ENCODE data around the gene CMYA5.
"Not testable (repeated sequence)": the region's sequence is repeated elsewhere in the genome, so short reads cannot be mapped to it uniquely, and the experiment has no call there.

CMYA5 gene

DNA sequence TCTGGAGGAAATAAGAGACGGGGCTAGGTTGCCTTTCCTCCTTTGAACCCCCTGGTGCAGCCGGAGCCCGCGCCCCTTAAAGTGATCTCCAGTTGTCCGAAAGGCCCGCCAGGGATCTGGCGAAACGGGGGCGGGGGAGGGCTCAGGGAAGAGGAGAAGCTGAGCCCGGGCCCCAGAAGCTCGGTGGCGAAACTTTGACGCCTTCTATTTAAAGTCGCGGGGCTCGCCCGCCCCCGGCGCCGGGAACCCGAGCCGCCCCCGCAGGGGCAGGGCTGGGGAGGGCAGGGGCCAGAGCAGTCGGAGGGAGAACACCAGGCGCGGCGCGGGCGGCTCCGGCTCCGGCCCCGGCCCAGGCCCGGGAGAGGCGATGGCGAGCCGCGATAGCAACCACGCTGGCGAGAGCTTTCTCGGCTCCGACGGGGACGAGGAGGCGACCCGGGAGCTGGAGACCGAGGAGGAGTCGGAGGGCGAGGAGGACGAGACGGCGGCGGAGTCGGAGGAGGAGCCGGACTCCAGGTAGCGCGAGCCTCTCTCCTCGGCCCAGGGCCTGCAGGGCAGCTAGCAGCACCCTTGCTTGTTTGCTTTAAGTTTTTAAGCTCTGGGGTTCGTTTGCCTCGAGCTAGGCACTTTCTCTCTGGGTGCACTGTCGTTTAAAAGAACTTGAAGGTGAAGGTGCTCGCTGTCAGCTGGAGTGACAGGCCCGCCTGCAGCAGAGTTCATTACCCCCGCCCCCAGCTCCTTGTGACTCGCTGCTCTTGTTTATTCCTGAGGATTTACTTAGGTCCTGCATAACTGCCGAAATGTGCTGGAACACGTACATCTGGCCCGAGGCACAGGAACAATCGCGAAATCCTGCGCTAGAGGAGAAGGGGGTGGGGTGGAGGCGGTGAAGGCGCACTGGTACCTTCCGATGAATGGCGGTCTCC lies at the start of gene CMYA5:
Gene CMYA5 (plus strand): TSS at position 296 of the 926 bp plus-strand sequence. CDS start 72 bp downstream, at position 368.
- peak; percentile 16 for DNase-seq

DNA sequence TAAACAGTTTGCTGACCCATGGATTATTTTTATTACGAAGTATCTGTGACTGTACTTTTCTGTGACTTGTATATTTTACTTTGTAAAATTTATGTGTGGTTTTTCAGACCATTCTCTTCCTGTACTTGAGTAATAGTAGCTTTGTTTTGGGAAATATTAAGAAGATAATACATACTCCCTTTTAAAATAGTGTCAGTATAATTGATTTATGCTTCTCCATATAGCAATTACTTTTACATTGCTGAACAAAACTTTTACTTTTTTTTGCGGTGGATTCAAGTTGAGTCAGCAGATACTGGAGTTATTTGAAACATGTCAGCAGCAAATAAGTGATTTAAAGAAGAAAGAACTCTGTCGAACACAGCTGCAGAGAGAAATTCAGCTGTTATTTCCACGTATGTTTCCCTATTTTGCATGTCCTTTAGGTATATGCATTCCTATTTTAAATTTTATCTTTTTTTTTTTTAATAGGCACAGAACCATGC lies 49.0 kb upstream of the CMYA5 start:
- DNase-seq: peak; percentile 33

DNA sequence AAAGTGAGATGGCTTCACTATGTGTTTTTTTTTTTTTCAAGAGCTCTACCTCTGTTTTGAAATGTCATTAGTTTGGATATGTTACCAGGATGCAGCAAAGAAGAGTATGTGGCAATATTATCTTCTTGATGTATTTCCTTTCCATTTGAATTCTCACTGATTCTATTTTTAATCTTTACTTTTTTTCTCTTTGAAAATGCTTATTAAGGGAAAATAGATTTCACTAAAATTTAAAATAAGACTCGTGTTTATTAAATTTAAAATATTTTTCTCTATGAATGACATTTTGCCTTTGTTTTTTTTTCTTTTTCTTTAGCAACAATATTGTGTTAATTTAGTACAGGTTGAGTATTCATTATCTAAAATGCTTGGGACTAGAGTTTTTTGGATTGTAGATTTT lies 48.2 kb upstream of the CMYA5 start:
- DNase-seq: no peak

DNA sequence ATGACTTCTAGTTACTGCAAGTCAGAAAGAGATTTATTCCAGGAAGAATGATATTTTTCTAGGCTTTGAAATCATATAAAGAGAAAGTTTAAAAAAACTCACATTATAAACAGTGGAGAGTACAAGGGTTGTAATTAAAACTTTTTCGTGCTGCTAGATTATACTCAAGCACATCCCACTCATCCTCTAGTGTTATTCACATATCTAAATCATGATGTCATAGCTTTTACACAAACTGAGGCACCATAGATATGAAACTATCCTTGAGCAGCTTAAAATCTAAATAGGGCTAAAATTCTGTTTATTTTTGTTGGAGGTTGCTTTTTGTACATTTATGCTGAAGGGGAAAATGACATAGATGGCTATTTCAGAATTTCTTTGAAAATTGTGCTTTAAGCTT lies 47.4 kb upstream of the CMYA5 start:
- no peak for DNase-seq

DNA sequence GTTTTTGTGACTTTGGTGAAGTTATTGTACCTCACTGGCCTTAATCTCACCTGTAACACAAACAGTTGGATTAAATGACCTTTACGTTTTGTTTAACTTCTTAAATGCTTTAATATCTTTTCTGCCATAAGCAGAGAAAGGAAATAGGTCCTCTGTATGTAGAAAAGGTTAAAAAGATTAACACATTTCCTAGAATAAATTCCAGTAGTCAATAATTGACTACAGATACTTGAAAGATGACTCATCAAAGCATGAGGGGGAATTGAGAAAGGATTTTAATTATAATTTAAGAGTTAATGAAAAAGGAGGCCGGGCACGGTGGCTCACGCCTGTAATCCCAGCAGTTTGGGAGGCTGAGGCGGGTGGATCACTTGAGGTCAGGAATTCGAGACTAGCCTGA lies 35.8 kb upstream of the CMYA5 start:
- no peak for DNase-seq

DNA sequence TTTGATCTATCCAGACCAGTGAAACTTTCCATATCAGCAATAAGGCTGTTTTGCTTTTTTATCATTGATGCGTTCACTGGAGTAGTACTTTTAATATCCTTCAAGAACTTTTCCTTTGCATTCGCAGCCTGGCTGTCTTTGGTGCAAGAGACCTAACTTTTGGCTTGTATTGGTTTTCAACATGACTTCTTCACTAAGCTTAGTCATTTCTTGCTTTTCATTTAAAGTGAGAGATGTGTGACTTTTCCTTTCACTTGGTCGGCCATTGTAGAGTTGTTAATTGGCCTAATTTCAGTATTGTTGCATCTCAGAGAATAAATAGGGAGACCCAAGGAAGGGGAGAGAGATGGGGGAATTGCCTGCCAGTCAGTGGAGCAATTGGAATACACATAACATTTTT lies 26.4 kb upstream of the CMYA5 start:
- DNase-seq: no peak

DNA sequence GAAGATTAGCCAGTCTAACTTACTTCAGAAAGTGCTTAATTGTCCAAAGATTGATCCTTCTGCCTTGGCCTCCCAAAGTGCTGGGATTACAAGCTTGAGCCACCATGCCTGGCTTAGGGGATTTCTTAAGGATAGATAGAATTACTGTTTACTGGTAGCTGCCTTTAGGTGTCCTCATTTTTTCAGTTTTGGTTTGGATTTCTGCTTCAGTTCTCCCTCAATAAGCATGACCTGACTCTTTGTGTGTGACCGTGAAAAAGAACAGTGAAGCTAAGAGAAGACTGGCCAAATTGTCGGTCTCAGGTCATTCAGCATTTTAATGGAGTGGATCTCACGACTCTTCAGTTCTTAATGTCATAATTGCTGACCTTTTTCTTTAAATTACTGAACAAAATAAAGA lies 22.9 kb upstream of the CMYA5 start:
- no peak for DNase-seq

DNA sequence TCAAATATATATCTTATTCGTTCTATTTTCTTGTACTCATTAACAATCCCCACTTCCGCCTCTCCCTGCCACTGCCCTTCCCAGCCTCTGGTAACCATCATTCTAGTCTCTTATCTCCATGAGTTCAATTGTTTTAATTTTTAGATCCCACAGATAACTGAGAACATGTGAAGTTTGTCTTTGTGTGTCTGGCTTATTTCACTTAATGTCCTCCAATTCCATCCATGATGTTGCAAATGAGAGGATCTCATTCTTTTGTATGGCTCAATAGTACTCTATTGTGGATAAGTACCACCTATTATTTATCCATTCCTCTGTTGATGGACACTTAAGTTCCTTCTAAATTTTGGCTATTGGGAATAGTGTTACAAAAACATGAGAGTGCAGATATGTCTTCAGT lies 17.2 kb upstream of the CMYA5 start:
- DNase-seq: no peak

DNA sequence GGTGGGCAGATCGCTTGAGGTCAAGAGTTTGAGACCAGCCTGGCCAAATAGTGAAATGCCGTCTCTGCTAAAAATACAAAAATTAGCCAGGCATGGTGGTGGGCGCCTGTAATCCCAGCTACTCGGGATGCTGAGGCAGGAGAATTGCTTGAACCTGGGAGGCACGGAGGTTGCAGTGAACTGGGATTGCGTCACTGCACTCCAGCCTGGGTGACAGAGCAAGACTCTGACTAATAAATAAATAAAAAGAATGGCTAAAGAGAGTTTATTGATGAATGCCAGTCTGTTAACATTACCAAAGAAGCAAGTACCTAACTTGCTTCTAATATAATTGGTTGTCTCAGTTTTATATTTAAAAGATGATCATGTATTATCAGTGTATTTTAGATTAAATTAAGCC lies 13.3 kb upstream of the CMYA5 start:
- DNase-seq: not testable (repeated sequence)

DNA sequence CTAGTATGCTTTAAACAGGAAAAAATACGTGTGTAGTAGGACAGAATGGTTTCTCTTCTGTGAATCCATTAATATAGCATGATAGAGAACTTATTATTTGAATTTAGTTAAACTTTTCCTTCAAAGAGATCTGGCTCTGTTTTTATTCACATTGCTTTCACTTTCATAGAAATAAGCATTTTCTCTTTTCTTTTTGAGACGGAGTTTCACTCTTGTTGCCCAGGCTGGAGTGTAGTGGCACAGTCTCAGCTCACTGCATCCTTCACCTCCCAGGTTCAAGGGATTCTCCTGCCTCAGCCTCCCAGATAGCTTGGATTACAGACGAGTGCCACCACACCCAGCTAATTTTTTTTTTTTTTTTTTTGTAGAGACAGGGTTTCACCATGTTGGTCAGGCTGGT lies 7.5 kb upstream of the CMYA5 start:
- DNase-seq: not testable (repeated sequence)

DNA sequence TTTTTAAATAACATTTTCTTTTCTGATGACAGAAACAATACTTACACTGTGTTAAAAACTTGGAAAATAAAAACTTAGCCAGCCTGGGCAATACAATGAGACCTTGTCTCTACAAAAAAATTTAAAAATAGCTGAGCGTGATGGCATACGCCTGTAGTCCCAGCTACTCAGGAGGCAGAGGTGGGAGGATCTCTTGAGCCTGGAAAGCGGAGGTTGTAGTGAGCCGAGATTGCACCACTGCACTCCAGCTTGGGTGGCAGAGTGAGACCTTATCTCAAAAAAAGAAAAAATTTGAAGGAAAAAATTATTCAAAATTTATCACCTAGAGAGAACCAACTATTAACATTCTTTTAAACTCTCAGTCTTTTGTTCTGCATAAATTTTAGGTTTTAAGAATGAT lies 4.9 kb upstream of the CMYA5 start:
- no peak for DNase-seq

DNA sequence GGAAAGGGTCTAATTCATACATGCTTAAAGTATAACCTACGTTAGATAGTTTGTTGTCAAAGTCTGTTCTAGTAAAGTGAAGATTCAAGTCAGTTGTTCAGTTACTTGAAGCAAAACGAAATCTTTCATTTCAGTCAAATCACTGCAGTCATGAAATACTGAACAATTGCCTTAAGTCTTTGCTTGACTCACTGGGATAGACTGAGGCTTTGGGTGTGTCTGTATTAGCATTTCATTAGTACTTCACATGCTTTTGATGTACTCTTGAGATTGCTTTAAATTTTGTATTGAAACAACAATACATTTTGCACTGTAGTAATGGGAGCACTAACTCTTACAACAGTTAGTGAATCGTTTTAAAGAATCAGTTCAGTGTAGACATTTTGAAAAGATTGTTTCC lies 4.0 kb upstream of the CMYA5 start:
- DNase-seq: no peak

DNA sequence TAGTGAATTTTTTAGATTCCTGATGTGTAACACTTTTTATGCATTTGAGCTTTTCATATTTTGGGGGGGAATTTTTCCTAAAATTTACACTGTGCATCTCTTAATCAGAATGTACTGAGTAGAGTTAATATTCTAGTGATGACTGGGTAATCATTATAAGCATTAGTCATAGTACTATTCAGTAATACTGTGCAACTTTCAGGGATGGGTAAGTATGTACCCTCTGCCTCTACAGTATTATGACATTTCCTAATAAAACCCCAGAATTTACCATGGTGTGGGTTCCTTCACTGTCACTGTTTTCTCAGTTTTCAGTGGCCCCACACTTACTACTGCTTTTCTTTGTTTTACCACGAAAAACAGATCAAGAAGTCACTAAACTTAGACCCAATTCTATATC lies 2.8 kb upstream of the CMYA5 start:
- DNase-seq: peak; percentile 7

DNA sequence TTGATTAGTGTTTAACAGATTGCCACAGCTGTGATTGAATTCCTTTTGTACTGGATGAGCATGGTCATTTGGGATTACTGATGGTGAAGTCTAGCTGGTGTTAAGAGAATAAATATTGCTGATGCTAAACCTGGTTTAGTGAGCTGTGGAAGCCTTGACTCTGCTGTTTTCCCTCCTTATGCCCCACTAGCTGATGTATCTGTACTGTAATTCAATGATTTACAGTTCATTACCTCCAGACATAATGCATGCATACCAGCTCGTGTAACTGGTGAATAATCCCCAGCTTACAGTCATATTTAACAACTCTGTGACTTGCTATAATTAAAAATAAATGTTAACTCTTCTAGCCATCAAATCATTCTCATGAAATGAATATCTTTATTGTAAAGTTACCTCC lies 1.7 kb upstream of the CMYA5 start:
- DNase-seq: no peak

DNA sequence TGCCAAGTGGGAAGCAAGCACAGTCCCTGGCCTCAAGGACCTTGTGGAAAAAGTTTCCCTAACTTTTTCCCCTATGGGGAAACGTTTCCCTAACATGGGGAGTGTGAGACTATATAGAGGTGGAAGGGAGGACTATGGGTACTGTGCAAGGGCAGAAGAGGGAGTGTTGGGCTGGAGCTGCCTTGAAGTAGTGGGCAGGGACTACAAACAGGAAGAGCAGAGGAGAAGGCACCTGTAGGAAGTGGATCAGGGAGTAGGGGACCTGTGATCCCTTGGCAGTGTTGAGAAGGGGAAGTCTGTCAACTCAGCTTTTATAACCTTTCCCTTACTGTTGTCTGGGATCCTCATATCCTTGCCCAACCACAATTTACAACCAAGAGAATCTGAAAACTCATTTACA lies 1.4 kb downstream of the CMYA5 start:
- no peak for DNase-seq

DNA sequence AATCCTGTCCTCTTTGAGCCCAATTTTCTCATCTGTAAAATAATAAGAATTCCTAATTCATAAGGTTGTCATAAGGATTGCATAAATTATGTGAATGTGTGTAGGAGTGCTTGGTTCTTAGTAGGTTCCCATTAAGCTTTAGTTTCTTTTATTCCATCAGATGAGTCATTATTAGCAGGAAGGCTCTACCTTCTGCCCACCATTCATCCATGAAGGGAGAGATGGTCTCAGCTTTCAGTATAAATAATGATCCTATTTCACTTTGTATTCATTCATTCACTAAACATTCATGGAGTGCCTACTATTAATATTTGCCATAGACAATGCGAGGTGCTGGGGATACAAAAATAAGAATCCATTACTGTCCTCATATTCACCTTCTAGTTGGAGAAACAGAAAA lies 3.0 kb downstream of the CMYA5 start:
- DNase-seq: no peak

DNA sequence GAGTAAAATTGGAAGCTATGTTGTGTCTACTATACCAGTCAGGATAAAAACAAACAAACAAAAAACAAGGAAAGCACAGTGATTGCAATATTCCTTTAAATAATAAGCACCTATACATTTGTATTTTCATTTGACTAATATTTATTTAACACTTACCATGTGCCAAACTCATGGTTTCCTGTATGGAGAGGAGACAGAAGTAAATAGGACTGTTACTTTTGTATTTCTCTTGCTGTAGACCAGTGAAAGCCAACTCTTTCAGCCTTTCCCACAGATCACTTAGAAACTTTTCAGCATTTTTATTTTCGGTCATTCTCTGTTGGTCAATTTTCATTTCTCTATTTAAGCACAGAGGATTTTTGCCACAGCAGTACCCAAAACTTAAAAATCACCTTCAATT lies 4.5 kb downstream of the CMYA5 start:
- DNase-seq: no peak

DNA sequence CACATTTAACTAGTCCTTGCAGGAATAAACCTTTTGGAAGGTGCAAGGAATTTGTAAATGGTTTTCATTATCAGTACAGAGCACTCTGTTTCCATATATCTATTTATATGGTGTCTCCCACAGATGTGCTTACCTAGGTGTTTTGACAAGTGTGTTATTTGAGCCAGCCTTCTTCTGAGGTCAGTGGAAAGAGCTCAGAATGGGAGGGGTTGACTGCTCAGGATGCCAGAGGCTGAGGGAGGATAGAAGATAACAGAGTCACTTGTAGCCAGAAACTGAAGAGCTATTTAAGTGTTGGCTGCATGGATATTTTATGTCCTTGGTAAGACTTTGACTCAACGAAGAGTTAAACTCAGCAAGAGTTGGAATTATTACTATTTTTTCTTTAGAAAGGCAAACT lies 5.0 kb downstream of the CMYA5 start:
- no peak for DNase-seq

DNA sequence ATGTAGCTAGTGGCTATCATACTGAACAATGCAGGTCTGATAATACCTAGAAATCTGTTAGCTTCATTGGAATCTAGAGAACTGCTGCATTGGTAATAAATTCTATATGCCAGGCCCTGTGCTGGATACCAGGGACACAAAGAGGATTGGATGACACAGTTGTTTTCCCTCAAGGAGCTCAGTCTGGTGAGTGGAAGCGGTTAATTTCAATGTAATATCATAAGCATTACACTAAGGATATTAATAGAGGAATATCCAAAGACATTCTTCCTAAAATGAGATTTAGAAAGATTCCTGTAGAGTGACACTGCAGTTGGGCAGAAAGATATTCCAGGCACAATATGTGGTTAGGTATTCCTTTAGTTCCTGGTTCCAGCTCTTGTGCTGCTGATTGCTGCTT lies 5.9 kb downstream of the CMYA5 start:
- no peak for DNase-seq

DNA sequence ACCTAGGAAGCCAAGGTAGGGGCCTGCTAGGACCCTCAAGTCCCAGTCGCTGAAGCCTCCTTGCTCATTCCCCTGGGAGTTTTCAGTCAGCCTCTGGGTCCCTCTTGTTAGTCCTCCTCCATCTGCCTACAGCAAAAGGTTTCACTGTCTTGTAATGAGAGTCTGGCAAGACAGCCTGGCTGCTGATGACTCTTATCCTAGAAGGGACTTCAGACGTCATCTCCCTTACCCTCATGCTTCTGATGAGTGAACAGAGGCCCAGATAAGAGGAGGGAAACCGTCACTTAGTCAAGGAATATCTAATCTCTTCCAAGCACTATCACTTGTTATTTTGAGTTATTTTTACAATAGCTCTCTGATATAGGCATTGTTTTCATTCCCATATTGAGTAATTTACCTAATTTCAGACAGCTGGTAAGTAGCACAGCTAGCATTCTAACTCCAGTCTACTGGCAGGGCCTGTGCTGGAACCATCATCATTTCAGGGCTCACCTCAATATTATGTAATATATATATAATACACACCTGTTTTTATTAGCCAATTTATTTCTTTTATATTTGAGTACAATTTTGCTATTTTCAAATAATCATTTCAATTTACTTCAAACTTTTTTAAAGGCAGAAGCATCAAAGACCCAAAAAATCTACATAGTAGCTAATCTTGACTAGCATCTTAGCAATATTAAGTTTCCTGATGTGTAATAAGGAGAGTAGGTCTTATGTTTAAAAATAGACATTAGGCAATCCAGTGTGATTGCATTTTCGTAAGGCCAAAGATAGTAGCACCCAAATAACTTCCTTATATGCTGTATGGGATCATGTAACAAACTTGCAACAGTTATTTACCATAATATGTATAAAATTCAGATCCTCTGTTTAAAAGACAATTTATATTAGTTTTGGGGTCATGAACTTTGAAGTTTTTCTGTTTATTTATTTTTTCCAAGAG lies 7.9 kb downstream of the CMYA5 start:
- DNase-seq: peak; percentile 13

DNA sequence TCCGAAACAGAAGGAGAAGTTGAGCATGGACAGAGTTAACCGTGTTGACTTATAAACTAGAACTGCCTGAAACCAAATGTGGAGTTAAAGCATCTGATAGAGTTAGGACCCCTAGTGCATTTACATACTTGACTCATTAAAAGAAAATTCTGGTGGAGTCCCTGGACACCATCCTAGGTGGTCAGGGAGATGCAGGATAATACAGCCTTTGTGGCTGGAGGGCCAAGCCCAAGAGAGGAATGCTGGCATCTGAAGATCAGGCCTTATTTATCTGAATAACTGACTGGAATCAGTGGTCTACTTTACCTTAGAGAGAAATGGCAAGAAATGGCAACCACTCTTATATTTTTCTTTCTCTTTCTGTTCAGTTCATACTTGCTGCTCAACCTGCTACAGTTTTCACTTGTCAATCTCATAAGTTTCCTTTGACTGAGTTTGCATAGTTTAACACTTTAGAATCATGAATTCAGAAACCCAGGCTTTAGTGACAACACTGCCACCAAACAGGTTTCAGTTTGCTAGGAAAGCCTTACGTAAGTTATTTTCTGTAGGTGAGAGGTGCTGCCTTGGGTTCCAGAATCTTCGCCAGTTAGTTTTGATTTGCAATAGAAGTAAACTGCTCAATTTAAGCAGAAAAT lies 10.2 kb downstream of the CMYA5 start:
- no peak for DNase-seq

DNA sequence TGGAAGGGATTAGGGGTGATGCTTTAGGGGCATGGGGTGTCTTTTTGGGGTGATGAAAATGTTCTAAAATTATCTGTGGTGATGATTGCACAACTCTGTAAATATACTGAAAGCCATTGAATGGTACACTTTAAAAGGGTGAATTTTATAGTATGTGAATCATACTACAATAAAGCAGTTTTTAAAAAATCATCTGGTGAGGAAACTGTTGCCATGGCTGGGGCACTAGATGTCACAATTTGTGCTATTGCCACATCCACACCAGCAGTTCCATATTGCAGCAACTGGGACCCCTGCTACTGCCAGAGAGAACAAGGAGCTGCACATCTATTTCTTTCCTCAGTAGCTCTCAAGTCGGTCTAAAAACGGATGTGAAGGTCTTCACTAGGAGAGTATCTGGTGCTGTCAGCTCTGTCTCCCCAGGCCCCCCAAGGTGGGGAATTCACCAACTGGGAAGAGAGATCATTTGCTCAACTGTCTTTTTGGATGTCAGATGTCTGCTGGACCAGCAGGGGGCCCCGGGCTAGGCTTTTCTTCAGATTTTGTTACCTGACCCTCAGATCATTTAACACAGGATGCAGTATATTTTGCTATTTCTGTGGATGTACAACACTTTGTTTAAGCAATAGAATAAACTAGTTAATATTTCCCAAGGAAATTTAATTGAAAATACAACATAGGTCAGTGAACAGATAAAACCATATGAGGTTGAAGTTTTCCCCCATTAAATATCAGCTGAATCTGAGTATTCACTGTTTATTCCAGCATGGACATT lies 13.2 kb downstream of the CMYA5 start:
- DNase-seq: peak; percentile 25

DNA sequence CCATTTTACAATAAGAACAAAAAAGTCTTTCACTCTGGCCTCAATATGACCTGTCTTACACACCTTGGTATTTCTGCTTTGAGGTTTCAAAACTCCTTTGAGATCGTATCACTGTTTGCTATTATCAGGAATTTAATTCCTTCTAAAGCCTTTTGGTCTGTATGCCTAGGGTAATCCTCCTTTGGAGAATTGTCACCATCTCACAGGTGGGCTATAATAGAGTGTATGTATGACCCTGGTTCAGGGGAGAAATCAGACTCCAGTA lies 13.7 kb downstream of the CMYA5 start:
- DNase-seq: no peak

Measured in fibroblast of upper back skin (primary cell).